Testis (tissue), 2 donors: ENCODE data around the gene MAST4.

Source experiments
- POLR2A ChIP-seq: fragments of 450-650 bp; IDR thresholded peaks from one replicate; pipeline ENCODE4 v1.6.1; 2017; ENCODE audit warnings: antibody characterized with exemption, mild to moderate bottlenecking, moderate library complexity
- TF ChIP-seq, protein P1 (sequence below), 3 experiments: fragments of 450-650 bp in 2 of 3; fragments of 200-600 bp in 1 of 3; sonication (generic) in 1 of 3; IDR thresholded peaks; one replicate each; pipeline ENCODE4 v1.5.1; 2016 to 2019; ENCODE audit warnings: antibody characterized with exemption in 3 of 3, mild to moderate bottlenecking in 2 of 3, moderate library complexity in 1 of 3

GRCh38 chr5:66860199-66860975 is 264.2 kb downstream of the MAST4 start:
- TF ChIP-seq, protein P1, sequence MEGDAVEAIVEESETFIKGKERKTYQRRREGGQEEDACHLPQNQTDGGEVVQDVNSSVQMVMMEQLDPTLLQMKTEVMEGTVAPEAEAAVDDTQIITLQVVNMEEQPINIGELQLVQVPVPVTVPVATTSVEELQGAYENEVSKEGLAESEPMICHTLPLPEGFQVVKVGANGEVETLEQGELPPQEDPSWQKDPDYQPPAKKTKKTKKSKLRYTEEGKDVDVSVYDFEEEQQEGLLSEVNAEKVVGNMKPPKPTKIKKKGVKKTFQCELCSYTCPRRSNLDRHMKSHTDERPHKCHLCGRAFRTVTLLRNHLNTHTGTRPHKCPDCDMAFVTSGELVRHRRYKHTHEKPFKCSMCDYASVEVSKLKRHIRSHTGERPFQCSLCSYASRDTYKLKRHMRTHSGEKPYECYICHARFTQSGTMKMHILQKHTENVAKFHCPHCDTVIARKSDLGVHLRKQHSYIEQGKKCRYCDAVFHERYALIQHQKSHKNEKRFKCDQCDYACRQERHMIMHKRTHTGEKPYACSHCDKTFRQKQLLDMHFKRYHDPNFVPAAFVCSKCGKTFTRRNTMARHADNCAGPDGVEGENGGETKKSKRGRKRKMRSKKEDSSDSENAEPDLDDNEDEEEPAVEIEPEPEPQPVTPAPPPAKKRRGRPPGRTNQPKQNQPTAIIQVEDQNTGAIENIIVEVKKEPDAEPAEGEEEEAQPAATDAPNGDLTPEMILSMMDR (IDR thresholded peaks at IDR 0.05) = no peak
- no peak for TF ChIP-seq POLR2A
